Caco-2 (cell line): ENCODE results near the gene ASCC2. TPM values are rescaled to one million over a fixed set of nuclear protein-coding genes. Genes with fewer than 3 reads are reported as not detected.

Experiments
- BruUV-seq: library from RNA; stranded (reverse); fragments of 400-500 nt; replicated peaks from 2 replicates; lab custom pipeline; 2021; lab: Mats Ljungman, UMichigan
- CTCF ChIA-PET: fragments of 300-600 bp; sonication (Branson Sonifier 250); formaldehyde crosslinking; loops from one replicate; lab custom pipeline; 2022; ENCODE audit warnings: antibody characterized with exemption; lab: Charles Lee
- POLR2A ChIA-PET: fragments of 300-600 bp; sonication (Branson Sonifier 250); formaldehyde crosslinking; loops from one replicate; lab custom pipeline; 2022; ENCODE audit warnings: antibody characterized with exemption; lab: Charles Lee
- DNase-seq, 2 experiments: peaks; one replicate each; pipeline versions ENCODE4 v3.0.0 to v3.0.0-alpha.2; 2020 to 2022
- H3K27me3 ChIP-seq: replicated peaks from 2 replicates; pipeline ENCODE4 v1.6.0; 2011; ENCODE audit warnings: low read length; ENCODE audit not compliant: control insufficient read depth, insufficient read depth
- H3K36me3 ChIP-seq: 2 replicates; pipeline ENCODE4 v1.5.1; 2011; ENCODE audit warnings: low read length; ENCODE audit not compliant: control insufficient read depth, insufficient read depth
- H3K4me1 ChIP-seq: fragments of 250-450 bp; sonication (Bioruptor Pico); 2 replicates; pipeline ENCODE4 v1.5.1; 2020; ENCODE audit warnings: mild to moderate bottlenecking
- H3K4me3 ChIP-seq: 2 replicates; pipeline ENCODE4 v1.5.1; 2011; ENCODE audit warnings: low read depth, mild to moderate bottlenecking, control low read depth, low read length
- H3K9me3 ChIP-seq: fragments of 250-450 bp; sonication (Bioruptor Pico); 2 replicates; pipeline ENCODE4 v1.5.1; 2020; ENCODE audit warnings: mild to moderate bottlenecking, moderate library complexity
- H3K27ac Mint-ChIP-seq: one replicate; pipeline ENCODE4 v1.8.0; 2022; ENCODE audit warnings: mixed read lengths; ENCODE audit not compliant: unreplicated experiment
- H3K27me3 Mint-ChIP-seq: one replicate; pipeline ENCODE4 v1.8.0; 2022; ENCODE audit warnings: mixed read lengths; ENCODE audit not compliant: insufficient read depth, unreplicated experiment
- H3K36me3 Mint-ChIP-seq: one replicate; pipeline ENCODE4 v1.8.0; 2022; ENCODE audit warnings: mild to moderate bottlenecking, mixed read lengths; ENCODE audit not compliant: insufficient read depth, unreplicated experiment
- H3K4me1 Mint-ChIP-seq: one replicate; pipeline ENCODE4 v1.8.0; 2022; ENCODE audit warnings: low read depth, mixed read lengths; ENCODE audit not compliant: unreplicated experiment
- H3K4me3 Mint-ChIP-seq: one replicate; pipeline ENCODE4 v1.8.0; 2022; ENCODE audit warnings: mild to moderate bottlenecking, moderate library complexity, mixed read lengths; ENCODE audit not compliant: unreplicated experiment
- H3K9me3 Mint-ChIP-seq: one replicate; pipeline ENCODE4 v1.8.0; 2022; ENCODE audit warnings: mixed read lengths; ENCODE audit not compliant: unreplicated experiment
- intact Hi-C: fragments of 100-400 bp; cut with micrococcal nuclease; formaldehyde crosslinking; loops from one replicate; pipeline ENCODE4 v1.10.0; 2022; ENCODE audit not compliant: unreplicated experiment
- total RNA-seq: library from RNA; stranded (reverse); gene quantifications from 2 replicates; pipeline ENCODE4 v1.2.3, GENCODE V29; 2022
- TF ChIP-seq, protein P1 (sequence below), 2 experiments: fragments of 200-600 bp in 1 of 2; IDR thresholded peaks; 1 replicate in 1 of 2; 2 replicates in 1 of 2; pipeline versions ENCODE4 v1.5.1 to v1.8.0; 2011 to 2022; ENCODE audit warnings: antibody characterized with exemption in 1 of 2, control low read depth in 1 of 2, inconsistent platforms in 1 of 2, low read depth in 1 of 2, low read length in 1 of 2, mild to moderate bottlenecking in 1 of 2, moderate library complexity in 1 of 2; ENCODE audit not compliant: insufficient read depth in 1 of 2, severe bottlenecking in 1 of 2, unreplicated experiment in 1 of 2

ASCC2 gene
- total RNA-seq, 1 experiment from 2014 or later = 61.4 TPM

DNA sequence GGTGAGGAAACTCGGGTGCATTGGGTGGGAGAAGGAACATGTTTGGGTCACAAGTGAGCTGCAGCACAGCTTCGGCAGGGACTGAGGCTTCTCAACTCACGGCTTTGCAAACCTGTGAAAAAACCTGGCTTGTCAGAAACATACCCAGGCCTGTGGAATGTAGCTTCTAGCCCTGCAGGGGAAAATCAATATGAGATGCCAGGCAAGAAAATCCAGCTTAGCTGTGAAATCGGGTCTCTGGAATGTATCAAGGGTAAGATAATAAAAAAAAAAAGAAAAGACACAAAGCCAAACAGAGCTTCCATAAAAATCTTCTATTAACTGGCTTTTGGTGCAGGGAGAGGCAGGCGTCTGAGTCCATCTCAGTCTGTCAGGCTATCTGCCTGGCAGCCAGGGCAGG is 42.4 kb downstream of the ASCC2 start:
- POLR2A ChIA-PET = interaction anchor here (0.5 kb wide), 1 partner anchor 576 kb away, joined by 9 read pairs; no protein-coding TSS in a partner anchor
- H3K4me3 Mint-ChIP-seq = no peak overlapping the region

DNA sequence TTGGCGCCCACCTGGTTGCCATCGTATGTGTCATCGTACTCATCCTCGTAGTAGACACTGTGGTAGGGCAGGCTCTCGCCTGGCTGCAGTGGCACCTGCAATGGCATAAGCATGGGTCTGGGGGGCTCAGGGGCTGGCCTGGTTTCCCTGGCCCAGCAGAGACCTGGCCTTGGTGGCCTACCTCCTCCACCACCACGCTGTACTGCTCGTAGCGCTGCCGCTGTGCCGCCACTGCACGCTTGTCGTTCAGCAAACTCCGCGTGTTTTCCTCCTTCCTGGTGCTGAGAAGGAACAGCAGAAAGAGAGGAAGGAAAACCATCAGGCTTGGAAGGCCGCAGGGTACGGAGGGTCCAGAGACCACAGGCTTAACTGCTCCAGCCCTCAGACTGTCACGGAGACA is 44.7 kb downstream of the ASCC2 start:
- no peaks in the 10 kb centered on the region for H3K36me3 ChIP-seq
- CTCF ChIA-PET = no interaction called here
- no peak for DNase-seq
- H3K4me1 ChIP-seq = no peaks in the 10 kb centered on the region; the same call in 1 of the 2 replicates
- no peak overlapping the region for H3K4me3 Mint-ChIP-seq
- no peaks in the 10 kb centered on the region for H3K9me3 ChIP-seq
- no peaks in the 10 kb centered on the region for H3K9me3 Mint-ChIP-seq
- peaks cover 1% of the 10 kb centered on the region for H3K4me1 Mint-ChIP-seq
- H3K4me3 ChIP-seq = no peak overlapping the region
- H3K27me3 ChIP-seq = no peaks in the 10 kb centered on the region
- H3K36me3 Mint-ChIP-seq = peaks cover 43% of the 10 kb centered on the region
- POLR2A ChIA-PET = no interaction called here
- H3K27me3 Mint-ChIP-seq = no peaks in the 10 kb centered on the region
- intact Hi-C loops = no loop called here
- no TSS peak for BruUV-seq
- H3K27ac Mint-ChIP-seq = no peak overlapping the region
- TF ChIP-seq, protein P1, sequence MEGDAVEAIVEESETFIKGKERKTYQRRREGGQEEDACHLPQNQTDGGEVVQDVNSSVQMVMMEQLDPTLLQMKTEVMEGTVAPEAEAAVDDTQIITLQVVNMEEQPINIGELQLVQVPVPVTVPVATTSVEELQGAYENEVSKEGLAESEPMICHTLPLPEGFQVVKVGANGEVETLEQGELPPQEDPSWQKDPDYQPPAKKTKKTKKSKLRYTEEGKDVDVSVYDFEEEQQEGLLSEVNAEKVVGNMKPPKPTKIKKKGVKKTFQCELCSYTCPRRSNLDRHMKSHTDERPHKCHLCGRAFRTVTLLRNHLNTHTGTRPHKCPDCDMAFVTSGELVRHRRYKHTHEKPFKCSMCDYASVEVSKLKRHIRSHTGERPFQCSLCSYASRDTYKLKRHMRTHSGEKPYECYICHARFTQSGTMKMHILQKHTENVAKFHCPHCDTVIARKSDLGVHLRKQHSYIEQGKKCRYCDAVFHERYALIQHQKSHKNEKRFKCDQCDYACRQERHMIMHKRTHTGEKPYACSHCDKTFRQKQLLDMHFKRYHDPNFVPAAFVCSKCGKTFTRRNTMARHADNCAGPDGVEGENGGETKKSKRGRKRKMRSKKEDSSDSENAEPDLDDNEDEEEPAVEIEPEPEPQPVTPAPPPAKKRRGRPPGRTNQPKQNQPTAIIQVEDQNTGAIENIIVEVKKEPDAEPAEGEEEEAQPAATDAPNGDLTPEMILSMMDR (IDR thresholded peaks at IDR 0.05; ENCODE audit: insufficient read depth in 1 of 2, low read depth in 1 of 2, low read length in 1 of 2, severe bottlenecking in 1 of 2, unreplicated experiment in 1 of 2) = no peak

More for the DNA sequence above, 42.4 kb downstream of the ASCC2 start:
- no peaks in the 10 kb centered on the region for H3K9me3 Mint-ChIP-seq
- DNase-seq = no peak
- Histone ChIP-seq H3K9me3 (no peaks in the 10 kb centered on the region), H3K4me1 (peaks cover 22% of the 10 kb centered on the region), H3K27me3 (no peaks in the 10 kb centered on the region), H3K4me3 (no peak overlapping the region), H3K36me3 (no peaks in the 10 kb centered on the region)
- TF ChIP-seq, protein P1 (IDR thresholded peaks at IDR 0.05; ENCODE audit: insufficient read depth in 1 of 2, low read depth in 1 of 2, low read length in 1 of 2, severe bottlenecking in 1 of 2, unreplicated experiment in 1 of 2) = no peak
- intact Hi-C loops = no loop called here
- H3K36me3 Mint-ChIP-seq = peaks cover 56% of the 10 kb centered on the region
- H3K4me1 Mint-ChIP-seq = no peaks in the 10 kb centered on the region
- H3K27ac Mint-ChIP-seq = no peak overlapping the region
- CTCF ChIA-PET = no interaction called here
- no TSS peak for BruUV-seq
- H3K27me3 Mint-ChIP-seq = no peaks in the 10 kb centered on the region

- Mint-ChIP-seq H3K27me3 (no peaks in the 10 kb centered on the region), H3K27ac (no peak overlapping the region), H3K4me3 (no peak overlapping the region), H3K9me3 (no peaks in the 10 kb centered on the region), H3K36me3 (peaks cover 33% of the 10 kb centered on the region), H3K4me1 (peaks cover 9% of the 10 kb centered on the region)
- POLR2A ChIA-PET = no interaction called here
- CTCF ChIA-PET = no interaction called here
- Histone ChIP-seq H3K4me1 (no peaks in the 10 kb centered on the region), H3K4me3 (no peak overlapping the region), H3K36me3 (no peaks in the 10 kb centered on the region), H3K27me3 (no peaks in the 10 kb centered on the region), H3K9me3 (no peaks in the 10 kb centered on the region)
- TF ChIP-seq, protein P1 (IDR thresholded peaks at IDR 0.05; ENCODE audit: insufficient read depth in 1 of 2, low read depth in 1 of 2, low read length in 1 of 2, severe bottlenecking in 1 of 2, unreplicated experiment in 1 of 2) = no peak
- intact Hi-C loops = no loop called here
- DNase-seq = no peak
- no TSS peak for BruUV-seq
These were observed 48.0 kb downstream of the ASCC2 start for GRCh38 chr22:29790061-29790460.
